Central memory CD4-positive, alpha-beta T cell (primary cell): ENCODE results near the gene ZGPAT.
A peak's percentile ranks its signal among the peaks of the same experiment; 100 is the strongest.
"Not testable (repeated sequence)": the region's sequence is repeated elsewhere in the genome, so short reads cannot be mapped to it uniquely, and the experiment has no call there.

Experiments
- DNase-seq: peaks from one replicate; pipeline ENCODE4 v3.0.0; 2022

ZGPAT gene

GRCh38 chr20:63703471-63703975 lies 4.3 kb upstream of the ZGPAT start:
- DNase-seq, result no peak

GRCh38 chr20:63703976-63704748 lies 3.7 kb upstream of the ZGPAT start:
- no peak for DNase-seq

- no peak for DNase-seq
Measured at GRCh38 chr20:63704749-63705117, 3.1 kb upstream of the ZGPAT start.

GRCh38 chr20:63705232-63706026 lies 2.4 kb upstream of the ZGPAT start:
- DNase-seq, result no peak

- DNase-seq, result no peak
Measured at GRCh38 chr20:63706027-63706695, 1.7 kb upstream of the ZGPAT start.

GRCh38 chr20:63706852-63707557 lies 834 bp upstream of the ZGPAT start:
- DNase-seq, result peak; percentile 53

GRCh38 chr20:63708301-63709148 lies 686 bp downstream of the ZGPAT start:
- DNase-seq, result no peak

- no peak for DNase-seq
Measured at GRCh38 chr20:63709149-63709527, 1.3 kb downstream of the ZGPAT start.

GRCh38 chr20:63711085-63711645 lies 3.3 kb downstream of the ZGPAT start:
- no peak for DNase-seq

- DNase-seq, result no peak
Measured at GRCh38 chr20:63712191-63712590, 4.4 kb downstream of the ZGPAT start.

GRCh38 chr20:63714858-63715257 lies 7.0 kb downstream of the ZGPAT start:
- no peak for DNase-seq

GRCh38 chr20:63718996-63719395 lies 11.2 kb downstream of the ZGPAT start:
- no peak for DNase-seq

GRCh38 chr20:63722967-63723622 lies 15.3 kb downstream of the ZGPAT start:
- not testable (repeated sequence) for DNase-seq

GRCh38 chr20:63730189-63730733 lies 22.4 kb downstream of the ZGPAT start:
- not testable (repeated sequence) for DNase-seq

GRCh38 chr20:63731410-63731809 lies 23.6 kb downstream of the ZGPAT start:
- DNase-seq, result no peak

GRCh38 chr20:63732118-63733095 lies 24.6 kb downstream of the ZGPAT start:
- no peak for DNase-seq

- no peak for DNase-seq
Measured at GRCh38 chr20:63733117-63733516, 25.3 kb downstream of the ZGPAT start.

- DNase-seq, result no peak
Measured at GRCh38 chr20:63733579-63734081, 25.8 kb downstream of the ZGPAT start.
